Kidney (tissue), 14 donors: Measurements from ENCODE around the gene TRIP10. TPM values are rescaled to one million over a fixed set of nuclear protein-coding genes. Genes with fewer than 3 reads are reported as not detected.
"Not testable (repeated sequence)": the region's sequence is repeated elsewhere in the genome, so short reads cannot be mapped to it uniquely, and the experiment has no call there.

ENCODE experiments used
- DNase-seq, 5 donors: peaks; one replicate each; pipeline ENCODE4 v3.0.0-alpha.2; 2013 to 2020
- FAIRE-seq: peaks from 2 replicates; lab custom pipeline; 2012; peaks lifted over from hg19 to GRCh38; lab: Jason Lieb, UNC
- H3K27ac ChIP-seq, 2 donors: one replicate each; pipeline ENCODE4 v1.7.0; 2013; ENCODE audit warnings: low read depth in 2 of 2, low read length in 2 of 2, inconsistent platforms in 1 of 2
- H3K27me3 ChIP-seq: one replicate; pipeline ENCODE4 v1.7.1; 2013; ENCODE audit warnings: low read length, inconsistent platforms; ENCODE audit not compliant: control insufficient read depth, insufficient read depth
- H3K36me3 ChIP-seq, 3 donors: one replicate each; pipeline versions ENCODE4 v1.7.0 to v1.7.1; 2013; ENCODE audit warnings: low read length in 3 of 3, control low read depth in 1 of 3, inconsistent platforms in 1 of 3; ENCODE audit not compliant: insufficient read depth in 3 of 3, control insufficient read depth in 2 of 3
- H3K4me1 ChIP-seq, 3 donors: one replicate each; pipeline versions ENCODE4 v1.7.0 to v1.7.1; 2013; ENCODE audit warnings: low read length in 3 of 3, inconsistent platforms in 1 of 3, low read depth in 1 of 3; ENCODE audit not compliant: control insufficient read depth in 2 of 3, insufficient read depth in 2 of 3
- H3K4me3 ChIP-seq, 3 donors: one replicate each; pipeline versions ENCODE4 v1.7.0 to v1.8.1; 2013; ENCODE audit warnings: low read length in 3 of 3, control low read depth in 1 of 3, inconsistent platforms in 1 of 3
- H3K9ac ChIP-seq, 3 donors: one replicate each; pipeline versions ENCODE4 v1.7.0 to v1.7.1; 2013; ENCODE audit warnings: low read length in 3 of 3, control low read depth in 1 of 3, inconsistent platforms in 1 of 3
- H3K9me3 ChIP-seq, 3 donors: one replicate each; pipeline versions ENCODE4 v1.7.0 to v1.7.1; 2013; ENCODE audit warnings: low read length in 3 of 3, control low read depth in 1 of 3, inconsistent platforms in 1 of 3; ENCODE audit not compliant: control insufficient read depth in 2 of 3, insufficient read depth in 1 of 3
- CTCF ChIP-seq: IDR thresholded peaks from 3 replicates; pipeline ENCODE4 v1.5.1; 2012; ENCODE audit warnings: mild to moderate bottlenecking, moderate library complexity, borderline replicate concordance; ENCODE audit not compliant: insufficient read depth; ENCODE audit errors: extremely low read depth
- intact Hi-C: fragments of 100-400 bp; cut with DNase I; formaldehyde crosslinking; loops from one replicate; pipeline ENCODE4 v1.11.1; 2022
- polyA plus RNA-seq: library from polyadenylated mRNA; stranded (reverse); fragments of 350-450 nt; fragmentation: Illumina TruSeq; extraction: RNeasy Lipid Tissue Mini Kit (QIAGEN cat#74804); gene quantifications from one replicate; pipeline ENCODE4 v1.2.3, GENCODE V29; 2014; ENCODE audit warnings: low read depth, low replicate concordance; ENCODE audit not compliant: insufficient read depth
- total RNA-seq: library from RNA; stranded (reverse); fragmentation: NEBNext Ultra II Directional; extraction: Animal tissue kit (Norgen Biotek cat#: 25700); gene quantifications from one replicate; pipeline ENCODE4 v1.2.1, GENCODE V29; 2021
- donor health status: control.
- donor health status: control.
- donor health status: control.
- donor health status: control.
- donor health status: control.
- donor health status: DM: yes; HTN: yes; CAD: no.
- donor health status: Normal renal cell carcinoma (clear cell type).

The TRIP10 gene
- total and polyA plus RNA-seq, 2 donors from 2014 or later = 57.5 to 92.9 TPM

- no peak for TF ChIP-seq CTCF
- no peaks in the 10 kb centered on the region for H3K27me3 ChIP-seq
- H3K9me3 ChIP-seq = no peaks in the 10 kb centered on the region
- peaks cover 5 to 25% (median 21%) of the 10 kb centered on the region in 3 donors for H3K4me1 ChIP-seq
- no peak for FAIRE-seq
- H3K27ac ChIP-seq = peak overlapping the region; percentile 38 to 51
- no peak for DNase-seq
- intact Hi-C loops = no loop called here
- peak overlapping the region in 1 of 3 donors; percentile 6 for H3K9ac ChIP-seq
- peaks cover 5 to 27% (median 10%) of the 10 kb centered on the region in 3 donors for H3K36me3 ChIP-seq
- H3K4me3 ChIP-seq = peak overlapping the region in 1 of 3 donors; percentile 25
These were observed 4.4 kb downstream of the TRIP10 start for GRCh38 chr19:6743714-6744380.

DNA sequence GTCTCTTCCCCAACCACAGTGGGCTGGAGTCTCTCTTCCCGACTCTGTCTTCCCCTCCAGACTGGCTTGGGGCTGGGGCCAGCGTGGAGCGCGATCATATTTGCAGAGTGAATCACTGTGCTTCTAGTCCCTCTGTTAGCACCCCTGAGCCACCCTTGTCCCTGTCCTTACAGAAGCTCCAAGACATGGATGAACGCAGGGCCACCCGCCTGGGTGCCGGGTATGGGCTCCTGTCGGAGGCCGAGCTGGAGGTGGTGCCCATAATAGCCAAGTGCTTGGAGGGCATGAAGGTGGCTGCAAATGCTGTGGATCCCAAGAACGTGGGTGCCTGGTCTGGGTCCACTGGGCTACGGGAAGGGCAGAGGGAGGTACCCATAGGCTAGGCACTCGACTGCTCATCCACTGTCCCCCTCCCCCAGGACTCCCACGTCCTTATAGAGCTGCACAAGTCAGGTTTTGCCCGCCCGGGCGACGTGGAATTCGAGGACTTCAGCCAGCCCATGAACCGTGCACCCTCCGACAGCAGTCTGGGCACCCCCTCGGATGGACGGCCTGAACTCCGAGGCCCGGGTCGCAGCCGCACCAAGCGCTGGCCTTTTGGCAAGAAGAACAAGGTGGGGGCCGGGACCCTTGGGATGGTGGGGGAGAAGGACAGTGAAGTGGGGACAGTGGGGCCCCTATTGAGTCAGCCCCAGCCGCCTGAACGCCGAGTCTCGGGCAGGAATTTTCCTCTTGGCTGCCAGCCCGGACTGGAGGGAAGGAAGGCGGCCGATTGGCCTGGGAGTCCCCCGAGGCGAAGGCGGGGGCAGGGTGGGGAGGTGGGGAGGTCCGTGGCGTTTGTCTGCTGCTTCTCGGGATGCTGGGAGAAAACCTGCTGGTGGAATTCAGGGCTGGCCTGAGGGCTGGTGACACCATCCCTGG lies 5.2 kb downstream of the TRIP10 start:
- Histone ChIP-seq H3K27me3 (no peaks in the 10 kb centered on the region), H3K36me3 (peaks cover 5 to 33% (median 10%) of the 10 kb centered on the region in 3 donors), H3K4me3 (peak overlapping the region in 1 of 3 donors; percentile 25), H3K4me1 (peaks cover 5 to 21% (median 17%) of the 10 kb centered on the region in 3 donors), H3K27ac (peak overlapping the region; percentile 38 to 51), H3K9me3 (no peaks in the 10 kb centered on the region), H3K9ac (peak overlapping the region in 1 of 3 donors; percentile 6)
- intact Hi-C loops = no loop called here
- FAIRE-seq (no peak), DNase-seq (peak; percentile 52 to 98 (median 79))
- TF ChIP-seq CTCF = no peak

DNA sequence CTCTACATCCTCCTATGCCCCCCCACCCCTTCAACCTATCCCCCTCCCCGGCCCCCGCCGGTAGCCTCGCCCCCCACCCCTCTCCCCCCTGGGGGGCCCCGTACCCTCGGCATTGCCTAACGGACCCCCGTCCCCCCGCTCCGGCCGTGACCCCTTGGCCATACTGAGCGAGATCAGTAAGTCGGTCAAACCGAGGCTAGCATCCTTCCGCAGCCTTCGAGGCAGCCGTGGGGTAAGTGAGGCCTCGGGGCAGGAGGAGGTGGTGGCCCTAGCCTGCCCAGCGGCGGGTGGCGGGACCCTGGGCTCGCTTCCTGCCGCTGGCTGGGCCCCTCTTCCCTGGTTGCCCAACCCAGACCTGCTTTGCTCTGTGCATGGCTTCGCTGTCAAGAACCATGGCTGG lies 6.5 kb downstream of the TRIP10 start:
- no peak overlapping the region for H3K27ac ChIP-seq
- no peak overlapping the region for H3K4me3 ChIP-seq
- DNase-seq = peak in 1 of 5 donors; percentile 38
- H3K27me3 ChIP-seq = no peaks in the 10 kb centered on the region
- intact Hi-C loops = no loop called here
- no peaks in the 10 kb centered on the region for H3K9me3 ChIP-seq
- peaks cover 5 to 21% (median 17%) of the 10 kb centered on the region in 3 donors for H3K4me1 ChIP-seq
- no peak for TF ChIP-seq CTCF
- no peak for FAIRE-seq
- peaks cover 5 to 35% (median 10%) of the 10 kb centered on the region in 3 donors for H3K36me3 ChIP-seq
- H3K9ac ChIP-seq = no peak overlapping the region

DNA sequence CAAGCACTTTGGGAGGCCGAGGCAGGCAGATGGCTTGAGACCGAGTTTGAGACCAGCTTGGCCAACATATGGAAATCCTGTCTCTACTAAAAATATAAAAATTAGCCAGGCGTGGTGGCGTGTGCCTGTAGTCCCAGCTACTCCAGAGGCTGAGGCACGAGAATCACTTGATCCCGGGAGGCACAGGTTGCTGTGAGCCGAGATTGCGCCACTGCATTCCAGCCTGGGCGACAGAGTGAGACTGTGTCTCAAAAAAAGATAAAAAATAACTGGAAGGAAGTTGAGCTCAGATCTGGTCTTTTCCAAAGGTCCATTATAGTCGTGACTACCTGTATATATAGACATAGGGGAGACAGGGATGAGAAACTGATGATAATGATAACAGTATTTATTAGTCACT lies 9.1 kb downstream of the TRIP10 start:
- H3K27ac ChIP-seq, intact Hi-C loops, FAIRE-seq, H3K9me3 ChIP-seq, H3K27me3 ChIP-seq, DNase-seq, H3K4me3 ChIP-seq, H3K9ac ChIP-seq: not testable (repeated sequence)
- peaks cover 5 to 36% (median 7%) of the 10 kb centered on the region in 3 donors for H3K36me3 ChIP-seq
- peaks cover 5 to 21% (median 16%) of the 10 kb centered on the region in 3 donors for H3K4me1 ChIP-seq
